PC-3 (cell line): ENCODE data around the gene WNT7B. TPM values are rescaled to one million over a fixed set of nuclear protein-coding genes. Genes with fewer than 3 reads are reported as not detected.

Experiments
- ATAC-seq: fragments of 200-7000 bp; cut with Tn5 transposase; 2 replicates; pipeline ENCODE4 v1.9.1; 2020; ENCODE audit warnings: mild to moderate bottlenecking, moderate library complexity
- BruUV-seq: library from RNA; stranded (reverse); fragments of 400-500 nt; replicated peaks from 2 replicates; lab custom pipeline; 2021; lab: Mats Ljungman, UMichigan
- CTCF ChIA-PET: fragments of 300-600 bp; sonication (Branson Sonifier 250); formaldehyde crosslinking; loops from one replicate; lab custom pipeline; 2022; ENCODE audit warnings: antibody characterized with exemption; lab: Charles Lee
- POLR2A ChIA-PET: fragments of 300-600 bp; sonication (Branson Sonifier 250); formaldehyde crosslinking; loops from one replicate; lab custom pipeline; 2022; ENCODE audit warnings: antibody characterized with exemption; ENCODE audit not compliant: unreplicated experiment; lab: Charles Lee
- DNase-seq: peaks from one replicate; pipeline ENCODE4 v3.0.0-alpha.2; 2015
- H2AFZ ChIP-seq: fragments of 300-600 bp; sonication (generic); 2 replicates; pipeline ENCODE4 v1.6.0; 2016; ENCODE audit warnings: antibody characterized with exemption, low read length
- H3F3A ChIP-seq: fragments of 300-600 bp; sonication (generic); one replicate; pipeline ENCODE4 v1.6.0; 2017; ENCODE audit warnings: antibody characterized with exemption, low read length, control low read depth, mild to moderate bottlenecking; ENCODE audit not compliant: unreplicated experiment
- H3K27ac ChIP-seq: fragments of 300-600 bp; sonication (generic); 2 replicates; pipeline ENCODE4 v1.5.1; 2016; ENCODE audit warnings: mild to moderate bottlenecking, low read length
- H3K27me3 ChIP-seq: fragments of 300-600 bp; sonication (generic); 2 replicates; pipeline ENCODE4 v1.6.1; 2016; ENCODE audit warnings: low read length, mixed read lengths
- H3K36me3 ChIP-seq: fragments of 300-600 bp; sonication (generic); 2 replicates; pipeline ENCODE4 v1.6.1; 2016; ENCODE audit warnings: low read depth, mixed run types, low read length, mixed read lengths
- H3K4me1 ChIP-seq: fragments of 300-600 bp; sonication (generic); 2 replicates; pipeline ENCODE4 v1.5.1; 2016; ENCODE audit warnings: low read length; ENCODE audit not compliant: insufficient read depth
- H3K4me2 ChIP-seq: fragments of 300-600 bp; sonication (generic); 2 replicates; pipeline ENCODE4 v1.6.0; 2016; ENCODE audit warnings: low read length
- H3K4me3 ChIP-seq: fragments of 300-600 bp; sonication (generic); 2 replicates; pipeline ENCODE4 v1.5.1; 2016; ENCODE audit warnings: mild to moderate bottlenecking, low read length, mixed read lengths
- H3K79me2 ChIP-seq: fragments of 300-600 bp; sonication (generic); 2 replicates; pipeline ENCODE4 v1.6.1; 2017; ENCODE audit warnings: low read length, mixed read lengths
- H3K9ac ChIP-seq: fragments of 300-600 bp; sonication (generic); 2 replicates; pipeline ENCODE4 v1.6.0; 2016; ENCODE audit warnings: mild to moderate bottlenecking, low read length
- H3K9me2 ChIP-seq: fragments of 300-600 bp; sonication (generic); replicated peaks from 2 replicates; pipeline ENCODE4 v1.6.1; 2016; ENCODE audit warnings: mixed run types, low read length, mixed read lengths
- H3K9me3 ChIP-seq: fragments of 300-600 bp; sonication (generic); 2 replicates; pipeline ENCODE4 v1.6.1; 2016; ENCODE audit warnings: low read length, mixed read lengths
- H4K20me1 ChIP-seq: fragments of 300-600 bp; sonication (generic); 2 replicates; pipeline ENCODE4 v1.6.1; 2016; ENCODE audit warnings: low read length, mixed read lengths
- CTCF ChIP-seq: fragments of 300-600 bp; sonication (generic); conservative IDR thresholded peaks from 2 replicates; pipeline ENCODE4 v1.5.1; 2017; ENCODE audit warnings: antibody characterized with exemption, low read depth, mild to moderate bottlenecking, low read length
- EZH2 ChIP-seq: fragments of 300-600 bp; sonication (generic); IDR thresholded peaks from one replicate; pipeline ENCODE4 v1.6.1; 2017; ENCODE audit warnings: antibody characterized with exemption, mild to moderate bottlenecking, low read length; ENCODE audit not compliant: unreplicated experiment
- EZH2phosphoT487 ChIP-seq: fragments of 300-600 bp; sonication (generic); IDR thresholded peaks from 2 replicates; pipeline ENCODE4 v1.6.1; 2018; ENCODE audit warnings: mild to moderate bottlenecking, antibody characterized with exemption, low read length, borderline replicate concordance
- intact Hi-C: fragments of 100-400 bp; cut with micrococcal nuclease; formaldehyde crosslinking; loops from 2 replicates; pipeline ENCODE4 v1.9.0; 2023
- total RNA-seq: library from RNA; depleted of rRNA; stranded (reverse); fragments of >200 nt; gene quantifications from 2 replicates; pipeline ENCODE4 v1.2.3, GENCODE V29; 2014

The WNT7B gene
- total RNA-seq, 1 experiment from 2014 or later: 42.0 TPM

GRCh38 chr22:45993841-45994240 lies 16.9 kb upstream of the WNT7B start:
- Histone ChIP-seq H3K4me2 (no peak overlapping the region), H3K36me3 (no peaks in the 10 kb centered on the region; the same call in 1 of the 2 replicates), H3F3A (no peaks in the 10 kb centered on the region), H3K9me2 (no peaks in the 10 kb centered on the region), H3K27me3 (no peaks in the 10 kb centered on the region), H3K9me3 (no peaks in the 10 kb centered on the region), H2AFZ (no peak overlapping the region), H3K9ac (no peak overlapping the region), H4K20me1 (no peaks in the 10 kb centered on the region), H3K27ac (no peak overlapping the region), H3K79me2 (no peaks in the 10 kb centered on the region), H3K4me3 (no peak overlapping the region), H3K4me1 (peaks cover 17% of the 10 kb centered on the region)
- ChIA-PET CTCF (no interaction called here), POLR2A (no interaction called here)
- BruUV-seq: no TSS peak
- ATAC-seq: no peak
- intact Hi-C loops: loop anchor here (10.0 kb wide), 1 partner anchor 321 kb away; no protein-coding TSS in a partner anchor
- TF ChIP-seq EZH2 (no peak), CTCF (no peak), EZH2phosphoT487 (no peak)
- DNase-seq: no peak

GRCh38 chr22:45993143-45993692 lies 16.3 kb upstream of the WNT7B start:
- no peaks in the 10 kb centered on the region for H3K27me3 ChIP-seq
- no peak overlapping the region for H2AFZ ChIP-seq
- no peaks in the 10 kb centered on the region for H3F3A ChIP-seq
- H3K4me3 ChIP-seq: no peak overlapping the region
- no peaks in the 10 kb centered on the region for H3K9me2 ChIP-seq
- no peaks in the 10 kb centered on the region for H4K20me1 ChIP-seq
- no peak overlapping the region for H3K9ac ChIP-seq
- BruUV-seq: no TSS peak
- POLR2A ChIA-PET: no interaction called here
- no peaks in the 10 kb centered on the region for H3K9me3 ChIP-seq
- H3K4me1 ChIP-seq: peaks cover 17% of the 10 kb centered on the region
- TF ChIP-seq EZH2phosphoT487: no peak
- TF ChIP-seq EZH2: no peak
- TF ChIP-seq CTCF: no peak
- no peak overlapping the region for H3K27ac ChIP-seq
- no peaks in the 10 kb centered on the region for H3K79me2 ChIP-seq
- CTCF ChIA-PET: no interaction called here
- DNase-seq (no peak), ATAC-seq (no peak)
- intact Hi-C loops: loop anchor here (10.0 kb wide), 1 partner anchor 322 kb away; no protein-coding TSS in a partner anchor
- no peak overlapping the region for H3K4me2 ChIP-seq
- H3K36me3 ChIP-seq: no peaks in the 10 kb centered on the region; the same call in 1 of the 2 replicates

- no peak overlapping the region for H2AFZ ChIP-seq
- no peak overlapping the region for H3K27ac ChIP-seq
- H3K79me2 ChIP-seq: no peaks in the 10 kb centered on the region
- intact Hi-C loops: loop anchor here (10.0 kb wide), 1 partner anchor 322 kb away; no protein-coding TSS in a partner anchor
- no peak overlapping the region for H3K9ac ChIP-seq
- POLR2A ChIA-PET: no interaction called here
- no peaks in the 10 kb centered on the region for H3K9me3 ChIP-seq
- no TSS peak for BruUV-seq
- H3K36me3 ChIP-seq: no peaks in the 10 kb centered on the region; the same call in 1 of the 2 replicates
- H3F3A ChIP-seq: no peaks in the 10 kb centered on the region
- H3K4me1 ChIP-seq: peaks cover 13% of the 10 kb centered on the region
- no peak for ATAC-seq
- H3K27me3 ChIP-seq: no peaks in the 10 kb centered on the region
- H3K4me3 ChIP-seq: no peak overlapping the region
- H3K9me2 ChIP-seq: no peaks in the 10 kb centered on the region
- no peak overlapping the region for H3K4me2 ChIP-seq
- TF ChIP-seq EZH2: no peak
- TF ChIP-seq CTCF: no peak
- no peak for TF ChIP-seq EZH2phosphoT487
- CTCF ChIA-PET: no interaction called here
- DNase-seq: no peak
- no peaks in the 10 kb centered on the region for H4K20me1 ChIP-seq
These were observed 15.8 kb upstream of the WNT7B start for GRCh38 chr22:45992737-45993136.
